Measurements from ENCODE around the gene CEP78.
A peak's percentile ranks its signal among the peaks of the same experiment; 100 is the strongest.

Gene CEP78

DNA sequence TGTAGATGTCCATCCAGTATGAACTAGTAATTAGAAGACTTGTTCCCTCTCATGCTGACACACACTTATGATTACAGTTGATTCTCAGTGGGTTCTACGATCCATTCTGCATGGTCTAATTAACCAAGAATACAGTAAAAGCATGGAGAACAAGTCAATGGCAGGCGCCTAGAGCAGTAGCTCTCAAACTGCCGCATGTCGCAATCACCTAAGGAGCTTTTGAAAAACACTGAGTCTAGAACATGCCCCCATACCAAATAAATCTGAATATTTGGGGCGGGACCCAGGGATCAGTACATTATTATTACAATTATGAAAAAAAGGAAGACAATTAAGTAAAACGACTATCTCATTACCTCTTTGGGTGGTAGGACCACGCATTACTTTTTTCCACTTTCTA is 26.7 kb upstream of the CEP78 start:
- no peaks in the 10 kb centered on the region for H3K9me2 ChIP-seq (replicated peaks; ENCODE audit: low read depth, low read length)
- no peaks in the 10 kb centered on the region for H3K79me2 ChIP-seq (ENCODE audit: insufficient read depth, low read length)
- no peak overlapping the region for H3K9ac ChIP-seq (ENCODE audit: low read depth, low read length, poor library complexity, severe bottlenecking)
- no peak overlapping the region for H3K4me3 ChIP-seq (ENCODE audit: low read length, poor library complexity, severe bottlenecking)
- TF ChIP-seq EZH2phosphoT487 (IDR thresholded peaks at IDR 0.05; ENCODE audit: borderline replicate concordance) = no peak
- TF ChIP-seq, protein P1, sequence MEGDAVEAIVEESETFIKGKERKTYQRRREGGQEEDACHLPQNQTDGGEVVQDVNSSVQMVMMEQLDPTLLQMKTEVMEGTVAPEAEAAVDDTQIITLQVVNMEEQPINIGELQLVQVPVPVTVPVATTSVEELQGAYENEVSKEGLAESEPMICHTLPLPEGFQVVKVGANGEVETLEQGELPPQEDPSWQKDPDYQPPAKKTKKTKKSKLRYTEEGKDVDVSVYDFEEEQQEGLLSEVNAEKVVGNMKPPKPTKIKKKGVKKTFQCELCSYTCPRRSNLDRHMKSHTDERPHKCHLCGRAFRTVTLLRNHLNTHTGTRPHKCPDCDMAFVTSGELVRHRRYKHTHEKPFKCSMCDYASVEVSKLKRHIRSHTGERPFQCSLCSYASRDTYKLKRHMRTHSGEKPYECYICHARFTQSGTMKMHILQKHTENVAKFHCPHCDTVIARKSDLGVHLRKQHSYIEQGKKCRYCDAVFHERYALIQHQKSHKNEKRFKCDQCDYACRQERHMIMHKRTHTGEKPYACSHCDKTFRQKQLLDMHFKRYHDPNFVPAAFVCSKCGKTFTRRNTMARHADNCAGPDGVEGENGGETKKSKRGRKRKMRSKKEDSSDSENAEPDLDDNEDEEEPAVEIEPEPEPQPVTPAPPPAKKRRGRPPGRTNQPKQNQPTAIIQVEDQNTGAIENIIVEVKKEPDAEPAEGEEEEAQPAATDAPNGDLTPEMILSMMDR (conservative IDR thresholded peaks at IDR 0.05; ENCODE audit: low read length) = no peak
- H3F3A ChIP-seq (ENCODE audit: low read depth) = peaks cover 5% of the 10 kb centered on the region; the same call in 1 of the 2 replicates
- no peaks in the 10 kb centered on the region for H4K20me1 ChIP-seq (ENCODE audit: insufficient read depth, low read length, poor library complexity, severe bottlenecking)
- H2AFZ ChIP-seq (ENCODE audit: low read length) = no peak overlapping the region
- no peaks in the 10 kb centered on the region for H3K27me3 ChIP-seq (ENCODE audit: insufficient read depth, low read length, poor library complexity, severe bottlenecking)
- H3K4me2 ChIP-seq (ENCODE audit: low read depth, low read length, poor library complexity, severe bottlenecking) = no peak overlapping the region
- no peaks in the 10 kb centered on the region for H3K36me3 ChIP-seq (ENCODE audit: insufficient read depth, low read length)
- H3K9me3 ChIP-seq (ENCODE audit: insufficient read depth, low read depth, low read length) = no peaks in the 10 kb centered on the region
- H3K4me1 ChIP-seq (ENCODE audit: insufficient read depth, low read length, poor library complexity, severe bottlenecking) = peaks cover 30% of the 10 kb centered on the region

DNA sequence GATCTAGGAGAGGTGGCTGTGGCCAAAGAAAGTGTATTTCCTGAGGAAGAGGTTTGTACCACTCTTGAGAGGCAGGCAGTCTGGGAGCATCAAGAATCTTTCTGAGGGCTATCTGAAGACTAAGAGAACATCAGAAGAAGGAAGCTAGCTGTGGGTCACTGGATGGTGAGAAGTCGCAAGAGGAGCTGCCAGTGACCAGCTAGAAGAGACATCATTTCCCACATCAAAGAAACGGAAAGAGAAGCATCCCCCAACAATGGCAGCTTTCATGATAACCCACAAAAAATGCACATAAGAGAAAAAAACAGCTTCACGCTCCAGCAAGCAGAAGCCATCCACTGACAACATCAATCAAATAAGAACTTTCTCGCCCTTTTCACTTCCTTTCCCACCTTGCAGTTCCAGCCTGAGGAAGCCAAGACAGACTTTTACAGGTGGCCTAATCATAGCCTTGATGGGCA is 25.0 kb upstream of the CEP78 start:
- peak overlapping the region; percentile 59 for H3K4me2 ChIP-seq (ENCODE audit: low read depth, low read length, poor library complexity, severe bottlenecking)
- no peaks in the 10 kb centered on the region for H3K9me2 ChIP-seq (replicated peaks; ENCODE audit: low read depth, low read length)
- H3K79me2 ChIP-seq (ENCODE audit: insufficient read depth, low read length) = no peaks in the 10 kb centered on the region
- H2AFZ ChIP-seq (ENCODE audit: low read length) = no peak overlapping the region; the same call in 1 of the 2 replicates
- H3K36me3 ChIP-seq (ENCODE audit: insufficient read depth, low read length) = no peaks in the 10 kb centered on the region
- H3K27me3 ChIP-seq (ENCODE audit: insufficient read depth, low read length, poor library complexity, severe bottlenecking) = no peaks in the 10 kb centered on the region
- peak overlapping the region; percentile 13 for H3K4me3 ChIP-seq (ENCODE audit: low read length, poor library complexity, severe bottlenecking)
- no peak overlapping the region for H3K9ac ChIP-seq (ENCODE audit: low read depth, low read length, poor library complexity, severe bottlenecking)
- no peaks in the 10 kb centered on the region for H4K20me1 ChIP-seq (ENCODE audit: insufficient read depth, low read length, poor library complexity, severe bottlenecking)
- peaks cover 30% of the 10 kb centered on the region for H3K4me1 ChIP-seq (ENCODE audit: insufficient read depth, low read length, poor library complexity, severe bottlenecking)
- H3K9me3 ChIP-seq (ENCODE audit: insufficient read depth, low read depth, low read length) = no peaks in the 10 kb centered on the region
- TF ChIP-seq EZH2phosphoT487 (IDR thresholded peaks at IDR 0.05; ENCODE audit: borderline replicate concordance) = no peak
- TF ChIP-seq, protein P1 (conservative IDR thresholded peaks at IDR 0.05; ENCODE audit: low read length) = no peak
- peaks cover 5% of the 10 kb centered on the region; the same call in 1 of the 2 replicates for H3F3A ChIP-seq (ENCODE audit: low read depth)

DNA sequence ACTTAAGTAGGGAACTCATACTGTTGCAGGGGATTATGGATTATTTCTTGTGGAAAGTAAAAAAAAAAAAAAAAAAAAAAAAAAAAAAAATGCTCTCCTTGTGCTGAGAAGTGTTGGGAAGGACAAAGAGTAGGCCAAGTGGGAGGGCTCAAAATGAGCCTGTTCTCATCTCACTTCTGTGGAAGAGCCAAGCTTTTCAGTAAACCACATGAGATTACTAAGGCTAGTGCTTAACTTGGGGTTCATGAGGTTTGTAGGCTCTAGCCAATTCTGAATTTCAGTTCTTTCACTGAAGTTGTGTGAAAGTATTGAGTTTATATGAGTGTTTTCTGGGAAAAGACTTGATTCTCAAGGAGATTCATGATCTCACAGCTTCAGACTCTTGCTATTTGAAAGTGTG is 23.0 kb upstream of the CEP78 start:
- H2AFZ ChIP-seq (ENCODE audit: low read length) = no peak overlapping the region
- peaks cover 5% of the 10 kb centered on the region; the same call in 1 of the 2 replicates for H3F3A ChIP-seq (ENCODE audit: low read depth)
- peaks cover 28% of the 10 kb centered on the region for H3K4me1 ChIP-seq (ENCODE audit: insufficient read depth, low read length, poor library complexity, severe bottlenecking)
- H3K9me3 ChIP-seq (ENCODE audit: insufficient read depth, low read depth, low read length) = no peaks in the 10 kb centered on the region
- no peak overlapping the region for H3K9ac ChIP-seq (ENCODE audit: low read depth, low read length, poor library complexity, severe bottlenecking)
- no peaks in the 10 kb centered on the region for H3K79me2 ChIP-seq (ENCODE audit: insufficient read depth, low read length)
- no peaks in the 10 kb centered on the region for H4K20me1 ChIP-seq (ENCODE audit: insufficient read depth, low read length, poor library complexity, severe bottlenecking)
- no peaks in the 10 kb centered on the region for H3K27me3 ChIP-seq (ENCODE audit: insufficient read depth, low read length, poor library complexity, severe bottlenecking)
- H3K9me2 ChIP-seq (replicated peaks; ENCODE audit: low read depth, low read length) = no peaks in the 10 kb centered on the region
- H3K4me3 ChIP-seq (ENCODE audit: low read length, poor library complexity, severe bottlenecking) = no peak overlapping the region
- H3K36me3 ChIP-seq (ENCODE audit: insufficient read depth, low read length) = no peaks in the 10 kb centered on the region
- TF ChIP-seq, protein P1 (conservative IDR thresholded peaks at IDR 0.05; ENCODE audit: low read length) = no peak
- TF ChIP-seq EZH2phosphoT487 (IDR thresholded peaks at IDR 0.05; ENCODE audit: borderline replicate concordance) = no peak
- no peak overlapping the region for H3K4me2 ChIP-seq (ENCODE audit: low read depth, low read length, poor library complexity, severe bottlenecking)

All from Loucy (cell line).